Liver (tissue), 3 donors: ENCODE data around the gene POPDC2.

Experiments used
- EGR1 ChIP-seq, 2 donors: IDR thresholded peaks; 2 replicates each; pipeline ENCODE4 v1.6.1; 2016 to 2018; ENCODE audit warnings: antibody characterized with exemption in 2 of 2, low read depth in 2 of 2
- GABPA ChIP-seq, 2 donors: IDR thresholded peaks in 1 of 2; conservative IDR thresholded peaks in 1 of 2; 2 replicates each; pipeline ENCODE4 v1.6.1; 2016; ENCODE audit warnings: antibody characterized with exemption in 2 of 2, mild to moderate bottlenecking in 1 of 2, moderate library complexity in 1 of 2
- JUND ChIP-seq, 2 donors: IDR thresholded peaks; 2 replicates each; pipeline ENCODE4 v1.6.1; 2016; ENCODE audit warnings: antibody characterized with exemption in 2 of 2
- NR2F2 ChIP-seq: IDR thresholded peaks from 2 replicates; pipeline ENCODE4 v1.6.1; 2016; ENCODE audit warnings: antibody characterized with exemption
- RAD21 ChIP-seq, 2 donors: IDR thresholded peaks; 2 replicates each; pipeline ENCODE4 v1.6.1; 2016; ENCODE audit warnings: antibody characterized with exemption in 2 of 2, mild to moderate bottlenecking in 2 of 2
- TAF1 ChIP-seq: conservative IDR thresholded peaks from 2 replicates; pipeline ENCODE4 v1.6.1; 2016; ENCODE audit warnings: antibody characterized with exemption, mild to moderate bottlenecking
- YY1 ChIP-seq: IDR thresholded peaks from 2 replicates; pipeline ENCODE4 v1.6.1; 2016; ENCODE audit warnings: antibody characterized with exemption, mild to moderate bottlenecking
- TF ChIP-seq, protein P1 (sequence below): fragments of 150-350 bp; IDR thresholded peaks from 2 replicates; pipeline ENCODE4 v1.5.1; 2017; ENCODE audit warnings: improper control_type of control experiment, low read depth, low read length; ENCODE audit not compliant: missing input control
- TF ChIP-seq, protein P2 (sequence below): IDR thresholded peaks from 2 replicates; pipeline ENCODE4 v1.6.1; 2016; ENCODE audit warnings: antibody characterized with exemption, mild to moderate bottlenecking
- TF ChIP-seq, protein P3 (sequence below): IDR thresholded peaks from 2 replicates; pipeline ENCODE4 v1.6.1; 2016; ENCODE audit warnings: antibody characterized with exemption
- TF ChIP-seq, protein P4 (sequence below): IDR thresholded peaks from 2 replicates; pipeline ENCODE4 v1.6.1; 2016; ENCODE audit warnings: antibody characterized with exemption
- donor health status: healthy.
- donor health status: healthy.

DNA sequence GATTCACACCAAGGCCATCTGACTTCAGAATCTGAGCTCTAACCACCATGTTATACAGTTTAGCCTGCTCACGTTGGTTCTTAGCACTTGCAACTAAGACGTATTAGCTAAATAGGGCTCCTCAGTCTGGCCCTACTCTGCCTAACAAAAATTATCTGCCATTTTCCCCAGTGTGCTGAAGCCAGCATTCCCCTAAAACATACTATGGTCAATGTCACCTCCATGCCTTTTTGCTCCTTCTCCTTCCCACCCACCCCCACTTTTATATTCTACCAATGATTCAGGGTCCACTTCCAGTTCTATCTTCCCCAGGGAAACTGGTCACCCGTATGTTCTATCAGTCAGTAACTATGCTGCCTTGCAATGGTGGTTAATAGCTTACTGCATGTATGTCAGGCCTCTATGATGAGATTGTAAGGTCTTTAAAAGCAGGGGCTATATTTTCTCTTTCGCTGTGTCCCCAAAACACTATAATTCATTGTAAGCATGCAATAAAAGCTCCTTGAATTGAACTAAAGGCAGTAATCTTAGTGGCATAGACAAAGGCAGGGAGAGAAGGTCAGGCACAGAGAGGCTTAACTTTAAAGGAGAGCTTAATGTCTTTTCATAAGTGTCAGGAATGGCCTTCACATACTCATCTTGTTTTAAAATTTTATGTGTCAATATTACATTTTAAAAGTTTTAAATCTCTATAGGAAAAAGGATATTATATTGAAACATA, 23.3 kb downstream of the POPDC2 start:
- TF ChIP-seq, protein P1, sequence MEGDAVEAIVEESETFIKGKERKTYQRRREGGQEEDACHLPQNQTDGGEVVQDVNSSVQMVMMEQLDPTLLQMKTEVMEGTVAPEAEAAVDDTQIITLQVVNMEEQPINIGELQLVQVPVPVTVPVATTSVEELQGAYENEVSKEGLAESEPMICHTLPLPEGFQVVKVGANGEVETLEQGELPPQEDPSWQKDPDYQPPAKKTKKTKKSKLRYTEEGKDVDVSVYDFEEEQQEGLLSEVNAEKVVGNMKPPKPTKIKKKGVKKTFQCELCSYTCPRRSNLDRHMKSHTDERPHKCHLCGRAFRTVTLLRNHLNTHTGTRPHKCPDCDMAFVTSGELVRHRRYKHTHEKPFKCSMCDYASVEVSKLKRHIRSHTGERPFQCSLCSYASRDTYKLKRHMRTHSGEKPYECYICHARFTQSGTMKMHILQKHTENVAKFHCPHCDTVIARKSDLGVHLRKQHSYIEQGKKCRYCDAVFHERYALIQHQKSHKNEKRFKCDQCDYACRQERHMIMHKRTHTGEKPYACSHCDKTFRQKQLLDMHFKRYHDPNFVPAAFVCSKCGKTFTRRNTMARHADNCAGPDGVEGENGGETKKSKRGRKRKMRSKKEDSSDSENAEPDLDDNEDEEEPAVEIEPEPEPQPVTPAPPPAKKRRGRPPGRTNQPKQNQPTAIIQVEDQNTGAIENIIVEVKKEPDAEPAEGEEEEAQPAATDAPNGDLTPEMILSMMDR = no peak
- TF ChIP-seq, protein P2, sequence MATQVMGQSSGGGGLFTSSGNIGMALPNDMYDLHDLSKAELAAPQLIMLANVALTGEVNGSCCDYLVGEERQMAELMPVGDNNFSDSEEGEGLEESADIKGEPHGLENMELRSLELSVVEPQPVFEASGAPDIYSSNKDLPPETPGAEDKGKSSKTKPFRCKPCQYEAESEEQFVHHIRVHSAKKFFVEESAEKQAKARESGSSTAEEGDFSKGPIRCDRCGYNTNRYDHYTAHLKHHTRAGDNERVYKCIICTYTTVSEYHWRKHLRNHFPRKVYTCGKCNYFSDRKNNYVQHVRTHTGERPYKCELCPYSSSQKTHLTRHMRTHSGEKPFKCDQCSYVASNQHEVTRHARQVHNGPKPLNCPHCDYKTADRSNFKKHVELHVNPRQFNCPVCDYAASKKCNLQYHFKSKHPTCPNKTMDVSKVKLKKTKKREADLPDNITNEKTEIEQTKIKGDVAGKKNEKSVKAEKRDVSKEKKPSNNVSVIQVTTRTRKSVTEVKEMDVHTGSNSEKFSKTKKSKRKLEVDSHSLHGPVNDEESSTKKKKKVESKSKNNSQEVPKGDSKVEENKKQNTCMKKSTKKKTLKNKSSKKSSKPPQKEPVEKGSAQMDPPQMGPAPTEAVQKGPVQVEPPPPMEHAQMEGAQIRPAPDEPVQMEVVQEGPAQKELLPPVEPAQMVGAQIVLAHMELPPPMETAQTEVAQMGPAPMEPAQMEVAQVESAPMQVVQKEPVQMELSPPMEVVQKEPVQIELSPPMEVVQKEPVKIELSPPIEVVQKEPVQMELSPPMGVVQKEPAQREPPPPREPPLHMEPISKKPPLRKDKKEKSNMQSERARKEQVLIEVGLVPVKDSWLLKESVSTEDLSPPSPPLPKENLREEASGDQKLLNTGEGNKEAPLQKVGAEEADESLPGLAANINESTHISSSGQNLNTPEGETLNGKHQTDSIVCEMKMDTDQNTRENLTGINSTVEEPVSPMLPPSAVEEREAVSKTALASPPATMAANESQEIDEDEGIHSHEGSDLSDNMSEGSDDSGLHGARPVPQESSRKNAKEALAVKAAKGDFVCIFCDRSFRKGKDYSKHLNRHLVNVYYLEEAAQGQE = no peak
- TF ChIP-seq TAF1 (no peak), RAD21 (IDR thresholded peaks at IDR 0.05) (no peak), JUND (IDR thresholded peaks at IDR 0.05) (no peak), EGR1 (IDR thresholded peaks at IDR 0.05; ENCODE audit: low read depth in 2 of 2) (no peak), YY1 (no peak), NR2F2 (no peak), GABPA (IDR thresholded peaks at IDR 0.05 in 1 of 2, conservative IDR thresholded peaks at IDR 0.05 in 1 of 2) (no peak)
- TF ChIP-seq, protein P3, sequence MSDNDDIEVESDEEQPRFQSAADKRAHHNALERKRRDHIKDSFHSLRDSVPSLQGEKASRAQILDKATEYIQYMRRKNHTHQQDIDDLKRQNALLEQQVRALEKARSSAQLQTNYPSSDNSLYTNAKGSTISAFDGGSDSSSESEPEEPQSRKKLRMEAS = no peak
- TF ChIP-seq, protein P4, sequence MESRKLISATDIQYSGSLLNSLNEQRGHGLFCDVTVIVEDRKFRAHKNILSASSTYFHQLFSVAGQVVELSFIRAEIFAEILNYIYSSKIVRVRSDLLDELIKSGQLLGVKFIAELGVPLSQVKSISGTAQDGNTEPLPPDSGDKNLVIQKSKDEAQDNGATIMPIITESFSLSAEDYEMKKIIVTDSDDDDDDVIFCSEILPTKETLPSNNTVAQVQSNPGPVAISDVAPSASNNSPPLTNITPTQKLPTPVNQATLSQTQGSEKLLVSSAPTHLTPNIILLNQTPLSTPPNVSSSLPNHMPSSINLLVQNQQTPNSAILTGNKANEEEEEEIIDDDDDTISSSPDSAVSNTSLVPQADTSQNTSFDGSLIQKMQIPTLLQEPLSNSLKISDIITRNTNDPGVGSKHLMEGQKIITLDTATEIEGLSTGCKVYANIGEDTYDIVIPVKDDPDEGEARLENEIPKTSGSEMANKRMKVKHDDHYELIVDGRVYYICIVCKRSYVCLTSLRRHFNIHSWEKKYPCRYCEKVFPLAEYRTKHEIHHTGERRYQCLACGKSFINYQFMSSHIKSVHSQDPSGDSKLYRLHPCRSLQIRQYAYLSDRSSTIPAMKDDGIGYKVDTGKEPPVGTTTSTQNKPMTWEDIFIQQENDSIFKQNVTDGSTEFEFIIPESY = no peak
